Umbilical cord (tissue), 2 donors: ENCODE results near the gene GAL3ST2. TPM values are rescaled to one million over a fixed set of nuclear protein-coding genes. Genes with fewer than 3 reads are reported as not detected.
"Not testable (repeated sequence)": the region's sequence is repeated elsewhere in the genome, so short reads cannot be mapped to it uniquely, and the experiment has no call there.

Experiments used
- DNase-seq: peaks from one replicate; pipeline ENCODE4 v3.0.0-alpha.2; 2015; ENCODE audit warnings: low spot score
- total RNA-seq: library from RNA; depleted of rRNA; stranded (reverse); fragments of >200 nt; gene quantifications from one replicate; pipeline ENCODE4 v1.2.3, GENCODE V29; 2014; ENCODE audit warnings: low replicate concordance; ENCODE audit not compliant: insufficient read depth

Gene GAL3ST2
- total RNA-seq, 1 donor from 2014 or later = 2.2 TPM

GRCh38 chr2:241767464-241768250 lies 9.0 kb upstream of the GAL3ST2 start:
- no peak for DNase-seq

GRCh38 chr2:241768251-241768711 lies 8.3 kb upstream of the GAL3ST2 start:
- no peak for DNase-seq

- DNase-seq = no peak
These were observed 7.8 kb upstream of the GAL3ST2 start for GRCh38 chr2:241768850-241769249.

GRCh38 chr2:241769819-241770184 lies 6.8 kb upstream of the GAL3ST2 start:
- no peak for DNase-seq

GRCh38 chr2:241770185-241770935 lies 6.3 kb upstream of the GAL3ST2 start:
- no peak for DNase-seq

- DNase-seq = no peak
These were observed 5.7 kb upstream of the GAL3ST2 start for GRCh38 chr2:241770936-241771285.

- peak; percentile 75 for DNase-seq
These were observed 5.1 kb upstream of the GAL3ST2 start for GRCh38 chr2:241771286-241772062.

- peak; percentile 63 for DNase-seq
These were observed 4.5 kb upstream of the GAL3ST2 start for GRCh38 chr2:241772063-241772499.

- DNase-seq = no peak
These were observed 2.9 kb upstream of the GAL3ST2 start for GRCh38 chr2:241773511-241774418.

GRCh38 chr2:241774419-241775222 lies 2.0 kb upstream of the GAL3ST2 start:
- peak; percentile 57 for DNase-seq

GRCh38 chr2:241775223-241776177 lies 1.1 kb upstream of the GAL3ST2 start:
- no peak for DNase-seq

- DNase-seq = no peak
These were observed 606 bp downstream of the GAL3ST2 start for GRCh38 chr2:241777170-241777685.

- DNase-seq = no peak
These were observed 1.3 kb downstream of the GAL3ST2 start for GRCh38 chr2:241777686-241778627.

GRCh38 chr2:241780939-241781569 lies 4.4 kb downstream of the GAL3ST2 start:
- no peak for DNase-seq

GRCh38 chr2:241782053-241782452 lies 5.4 kb downstream of the GAL3ST2 start:
- DNase-seq = not testable (repeated sequence)

GRCh38 chr2:241788135-241788534 lies 11.5 kb downstream of the GAL3ST2 start:
- no peak for DNase-seq

- no peak for DNase-seq
These were observed 11.9 kb downstream of the GAL3ST2 start for GRCh38 chr2:241788572-241788971.
